HG02763 (cell line): ENCODE data around the gene SAMD5.

Source experiments
- ATAC-seq: cut with Tn5 transposase; IDR thresholded peaks from one replicate; pipeline ENCODE4 v1.9.1; 2021; ENCODE audit warnings: mild to moderate bottlenecking, moderate library complexity; ENCODE audit not compliant: unreplicated experiment

The SAMD5 gene

GRCh38 chr6:147508042-147508865 is at the start of gene SAMD5:
TSS of gene SAMD5 (plus strand) at chr6:147508690. CDS start at chr6:147508929, 239 bp downstream.
- peak; percentile 62 for ATAC-seq

GRCh38 chr6:147459780-147460179 is 48.7 kb upstream of the SAMD5 start:
- ATAC-seq: no peak

GRCh38 chr6:147463651-147464050 is 44.8 kb upstream of the SAMD5 start:
- ATAC-seq: no peak

GRCh38 chr6:147467428-147467827 is 41.1 kb upstream of the SAMD5 start:
- ATAC-seq: no peak

- ATAC-seq: no peak
Measured at GRCh38 chr6:147467886-147468285, 40.6 kb upstream of the SAMD5 start.

GRCh38 chr6:147468634-147469033 is 39.9 kb upstream of the SAMD5 start:
- ATAC-seq: no peak

GRCh38 chr6:147479857-147480256 is 28.6 kb upstream of the SAMD5 start:
- no peak for ATAC-seq

- no peak for ATAC-seq
Measured at GRCh38 chr6:147486683-147487082, 21.8 kb upstream of the SAMD5 start.

GRCh38 chr6:147497472-147497871 is 11.0 kb upstream of the SAMD5 start:
- no peak for ATAC-seq

GRCh38 chr6:147503587-147503986 is 4.9 kb upstream of the SAMD5 start:
- no peak for ATAC-seq

- no peak for ATAC-seq
Measured at GRCh38 chr6:147504848-147505247, 3.6 kb upstream of the SAMD5 start.

- no peak for ATAC-seq
Measured at GRCh38 chr6:147506704-147507114, 1.8 kb upstream of the SAMD5 start.

- no peak for ATAC-seq
Measured at GRCh38 chr6:147507162-147508041, 1.1 kb upstream of the SAMD5 start.

- no peak for ATAC-seq
Measured at GRCh38 chr6:147508866-147509608, 547 bp downstream of the SAMD5 start.

- ATAC-seq: peak; percentile 41
Measured at GRCh38 chr6:147509891-147510290, 1.4 kb downstream of the SAMD5 start.

GRCh38 chr6:147510929-147511590 is 2.6 kb downstream of the SAMD5 start:
- no peak for ATAC-seq

GRCh38 chr6:147514831-147515230 is 6.3 kb downstream of the SAMD5 start:
- ATAC-seq: no peak

- ATAC-seq: no peak
Measured at GRCh38 chr6:147515327-147515726, 6.8 kb downstream of the SAMD5 start.

GRCh38 chr6:147522597-147522996 is 14.1 kb downstream of the SAMD5 start:
- ATAC-seq: no peak

GRCh38 chr6:147525519-147526209 is 17.2 kb downstream of the SAMD5 start:
- ATAC-seq: no peak
